ENCODE measurements around the gene PNRC1.

DNA sequence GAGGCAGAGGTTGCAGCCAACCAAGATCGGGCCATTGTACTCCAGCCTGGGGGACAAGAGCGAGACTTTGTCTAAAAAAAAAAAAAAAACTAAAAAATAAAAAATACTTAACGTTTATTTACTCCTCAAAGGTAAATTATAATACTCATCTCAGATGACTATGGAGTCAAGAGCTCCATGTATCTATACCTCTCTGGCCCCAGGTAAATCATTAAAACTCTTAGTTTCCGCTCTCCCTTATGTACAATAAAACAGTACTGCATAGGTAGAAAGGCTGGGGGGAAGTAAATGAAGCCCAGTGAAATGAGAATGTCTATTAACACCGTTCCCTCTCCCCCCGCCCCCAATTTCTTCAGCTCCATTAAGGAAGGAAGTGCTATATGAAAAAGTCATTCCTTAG, 36.2 kb downstream of the PNRC1 start:
- TF ChIP-seq GATA2 (IDR thresholded peaks at IDR 0.05; ENCODE audit: low read depth, low read length) (no peak), GATA3 (IDR thresholded peaks at IDR 0.05; ENCODE audit: low read depth, low read length) (no peak)

Data from SH-SY5Y (cell line).